Choroid plexus epithelial cell (primary cell): Measurements from ENCODE around the gene DYRK1A.

Source experiments
- DNase-seq: peaks from one replicate; pipeline ENCODE4 v3.0.0-alpha.2; 2010; ENCODE audit warnings: low read depth
- H3K4me3 ChIP-seq: 2 replicates; pipeline ENCODE4 v1.5.1; 2011; ENCODE audit warnings: low read depth, mild to moderate bottlenecking, control low read depth, low read length, moderate library complexity
- CTCF ChIP-seq: conservative IDR thresholded peaks from 2 replicates; pipeline ENCODE4 v1.5.1; 2011; ENCODE audit warnings: low read depth, mild to moderate bottlenecking, control low read depth, inconsistent platforms, low read length, moderate library complexity

The DYRK1A gene

GRCh38 chr21:37462087-37462861, 95.7 kb downstream of the DYRK1A start:
- no peak for TF ChIP-seq CTCF
- no peak for DNase-seq
- H3K4me3 ChIP-seq, result no peak overlapping the region

- DNase-seq, result peak; percentile 75
- peak overlapping the region; percentile 16 for H3K4me3 ChIP-seq
- TF ChIP-seq CTCF, result peak; percentile 64
Measured at GRCh38 chr21:37463083-37463801, 96.7 kb downstream of the DYRK1A start.

- TF ChIP-seq CTCF, result no peak
- no peak overlapping the region for H3K4me3 ChIP-seq
- DNase-seq, result no peak
Measured at GRCh38 chr21:37467082-37467481, 100.5 kb downstream of the DYRK1A start.

- no peak for TF ChIP-seq CTCF
- DNase-seq, result no peak
- H3K4me3 ChIP-seq, result no peak overlapping the region
Measured at GRCh38 chr21:37468909-37469308, 102.3 kb downstream of the DYRK1A start.

GRCh38 chr21:37469441-37469840, 102.9 kb downstream of the DYRK1A start:
- H3K4me3 ChIP-seq, result no peak overlapping the region
- TF ChIP-seq CTCF, result no peak
- no peak for DNase-seq

GRCh38 chr21:37472581-37472980, 106.0 kb downstream of the DYRK1A start:
- DNase-seq, result no peak
- no peak for TF ChIP-seq CTCF
- H3K4me3 ChIP-seq, result no peak overlapping the region
